ES-I3 (cell line): ENCODE data around the gene SLC6A12.

ENCODE experiments used
- H3K36me3 ChIP-seq: 2 replicates; pipeline ENCODE4 v1.6.1; 2013; ENCODE audit warnings: mild to moderate bottlenecking, low read length, control low read depth, moderate library complexity; ENCODE audit not compliant: insufficient read depth
- H3K4me1 ChIP-seq: 2 replicates; pipeline ENCODE4 v1.6.1; 2013; ENCODE audit warnings: mild to moderate bottlenecking, control low read depth, low read length; ENCODE audit not compliant: insufficient read depth
- H3K9ac ChIP-seq: 2 replicates; pipeline ENCODE4 v1.6.1; 2013; ENCODE audit warnings: low read depth, mild to moderate bottlenecking, low read length, moderate library complexity
- H3K9me3 ChIP-seq: 2 replicates; pipeline ENCODE4 v1.6.1; 2013; ENCODE audit warnings: mild to moderate bottlenecking, low read length, moderate library complexity; ENCODE audit not compliant: control insufficient read depth, insufficient read depth

The SLC6A12 gene

GRCh38 chr12:214003-214741 lies at the start of gene SLC6A12:
TSS of gene SLC6A12 (minus strand) at chr12:214157. CDS start at chr12:209986, 4,171 bp downstream.
- H3K9ac ChIP-seq = no peak within 1 kb of the TSS
- no peaks in the 10 kb centered on the region for H3K9me3 ChIP-seq
- peaks cover 16% of the 10 kb centered on the region; the same call in 1 of the 2 replicates for H3K4me1 ChIP-seq
- H3K36me3 ChIP-seq = no peaks in the 10 kb centered on the region

DNA sequence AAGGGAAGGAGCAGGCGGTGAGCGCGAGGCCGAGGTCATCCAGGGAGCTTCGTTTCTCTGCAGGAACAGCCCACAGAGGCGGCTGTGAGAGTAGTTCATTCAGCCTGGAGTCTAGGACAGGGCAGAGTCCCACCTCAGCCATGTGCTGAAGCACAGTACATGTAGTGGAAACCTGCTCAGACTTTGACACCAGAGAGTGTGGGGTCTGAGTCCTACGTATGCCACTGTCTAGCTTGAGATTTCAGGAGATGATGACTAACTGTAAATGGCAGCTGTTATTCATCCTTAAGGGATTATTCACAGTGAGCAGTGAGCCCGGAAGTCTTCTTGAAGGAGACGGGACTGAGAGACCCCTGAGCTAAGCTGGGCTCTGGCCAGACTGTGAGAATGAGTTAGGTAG lies 49.6 kb upstream of the SLC6A12 start:
- no peaks in the 10 kb centered on the region; the same call in none of the 2 replicates for H3K4me1 ChIP-seq
- H3K36me3 ChIP-seq = no peaks in the 10 kb centered on the region
- no peaks in the 10 kb centered on the region for H3K9me3 ChIP-seq
- H3K9ac ChIP-seq = no peak overlapping the region

GRCh38 chr12:262817-263216 lies 48.9 kb upstream of the SLC6A12 start, which contains the start of gene SLC6A13:
TSS of gene SLC6A13 (minus strand) at chr12:262836. CDS start at chr12:260052, 2,784 bp downstream.
- Histone ChIP-seq H3K4me1 (no peaks in the 10 kb centered on the region; the same call in none of the 2 replicates), H3K9ac (no peak within 1 kb of the TSS), H3K9me3 (no peaks in the 10 kb centered on the region), H3K36me3 (no peaks in the 10 kb centered on the region)

DNA sequence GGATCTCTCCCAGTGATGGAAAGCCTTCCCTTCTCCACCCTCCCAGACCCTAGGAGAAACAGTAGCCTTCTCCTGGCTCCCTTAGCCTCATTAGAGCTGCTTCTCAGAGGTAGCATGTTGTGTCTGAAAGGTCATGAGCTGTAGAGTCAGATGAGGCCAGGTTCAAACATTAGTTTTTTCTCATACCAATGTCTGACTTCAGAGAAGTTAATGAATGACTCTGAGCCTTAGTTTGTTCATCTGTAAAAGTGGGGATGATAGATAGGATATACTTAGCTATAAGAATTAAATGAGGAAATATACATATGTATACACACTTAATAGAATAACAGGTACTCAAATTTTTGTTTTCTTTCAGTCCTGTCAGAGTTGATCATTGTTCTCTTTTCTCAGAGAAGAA lies 48.2 kb upstream of the SLC6A12 start:
- H3K4me1 ChIP-seq = no peaks in the 10 kb centered on the region; the same call in none of the 2 replicates
- no peak overlapping the region for H3K9ac ChIP-seq
- no peaks in the 10 kb centered on the region for H3K9me3 ChIP-seq
- H3K36me3 ChIP-seq = no peaks in the 10 kb centered on the region

- H3K4me1 ChIP-seq = no peaks in the 10 kb centered on the region; the same call in none of the 2 replicates
- H3K9ac ChIP-seq = no peak overlapping the region
- no peaks in the 10 kb centered on the region for H3K9me3 ChIP-seq
- H3K36me3 ChIP-seq = no peaks in the 10 kb centered on the region
Measured at GRCh38 chr12:257521-258321, 43.8 kb upstream of the SLC6A12 start.

DNA sequence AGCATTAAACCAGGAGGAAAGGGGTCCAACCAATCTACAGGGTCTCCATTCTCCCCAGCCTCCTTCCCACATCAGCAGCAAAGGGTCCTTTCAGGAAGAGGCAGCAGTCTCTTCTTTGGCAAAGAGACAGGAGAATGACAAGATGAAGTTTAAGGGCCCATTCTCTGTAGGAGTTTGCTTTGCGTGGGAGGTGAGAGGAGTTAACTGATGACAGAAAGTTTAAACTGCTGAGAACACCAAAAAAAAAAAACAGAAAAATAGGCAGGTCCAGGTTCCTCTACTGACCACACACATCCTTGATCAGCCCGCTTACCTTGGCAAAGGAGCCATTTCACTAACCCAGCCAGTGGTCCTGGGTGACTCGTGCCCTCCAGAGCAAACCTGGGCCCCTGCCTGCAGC lies 43.0 kb upstream of the SLC6A12 start:
- H3K9ac ChIP-seq = no peak overlapping the region
- H3K4me1 ChIP-seq = no peaks in the 10 kb centered on the region
- H3K9me3 ChIP-seq = no peaks in the 10 kb centered on the region
- no peaks in the 10 kb centered on the region for H3K36me3 ChIP-seq

DNA sequence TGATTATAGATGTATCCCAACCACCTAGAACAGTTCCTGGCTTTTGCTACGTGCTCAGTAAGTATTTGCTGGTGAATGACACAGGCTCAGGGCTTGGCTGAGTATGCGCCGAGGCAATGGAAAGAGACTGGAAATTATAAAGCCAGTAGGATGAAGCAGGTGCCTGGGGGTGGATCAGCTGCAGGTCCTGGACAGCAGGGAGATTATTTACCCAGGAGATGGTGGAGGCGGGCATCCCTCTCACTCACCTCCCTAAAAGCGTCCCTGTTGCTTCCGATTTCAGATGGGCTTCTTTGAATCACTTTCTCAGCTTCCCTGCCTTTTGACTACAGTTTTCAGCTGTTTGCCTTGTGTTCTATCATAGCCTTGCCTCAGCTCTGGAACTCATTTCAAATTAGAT lies 42.3 kb upstream of the SLC6A12 start:
- H3K4me1 ChIP-seq = no peaks in the 10 kb centered on the region
- H3K36me3 ChIP-seq = no peaks in the 10 kb centered on the region
- H3K9me3 ChIP-seq = no peaks in the 10 kb centered on the region
- no peak overlapping the region for H3K9ac ChIP-seq

DNA sequence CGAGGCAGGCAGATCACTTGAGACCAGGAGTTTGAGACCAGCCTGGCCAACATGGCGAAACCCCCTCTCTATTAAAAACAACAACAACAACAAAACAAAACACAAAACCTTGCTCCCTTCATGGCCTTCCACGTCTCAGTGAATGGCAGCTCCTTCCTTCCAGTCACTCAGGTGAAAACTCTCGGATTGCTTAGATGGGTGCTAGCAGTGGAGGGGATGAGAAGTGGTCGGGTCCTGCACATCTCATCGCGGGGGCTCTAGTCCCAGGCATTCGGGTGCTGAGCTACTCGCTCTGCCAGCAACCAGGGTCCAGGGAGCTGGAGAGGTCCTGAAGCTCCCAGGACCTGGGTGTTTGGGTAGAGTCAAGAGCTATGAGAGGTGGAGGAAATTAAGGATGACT lies 41.0 kb upstream of the SLC6A12 start:
- no peaks in the 10 kb centered on the region for H3K4me1 ChIP-seq
- no peaks in the 10 kb centered on the region for H3K9me3 ChIP-seq
- no peaks in the 10 kb centered on the region for H3K36me3 ChIP-seq
- H3K9ac ChIP-seq = no peak overlapping the region

GRCh38 chr12:254039-254438 lies 40.1 kb upstream of the SLC6A12 start:
- H3K9me3 ChIP-seq = no peaks in the 10 kb centered on the region
- no peaks in the 10 kb centered on the region for H3K4me1 ChIP-seq
- no peaks in the 10 kb centered on the region for H3K36me3 ChIP-seq
- H3K9ac ChIP-seq = no peak overlapping the region

DNA sequence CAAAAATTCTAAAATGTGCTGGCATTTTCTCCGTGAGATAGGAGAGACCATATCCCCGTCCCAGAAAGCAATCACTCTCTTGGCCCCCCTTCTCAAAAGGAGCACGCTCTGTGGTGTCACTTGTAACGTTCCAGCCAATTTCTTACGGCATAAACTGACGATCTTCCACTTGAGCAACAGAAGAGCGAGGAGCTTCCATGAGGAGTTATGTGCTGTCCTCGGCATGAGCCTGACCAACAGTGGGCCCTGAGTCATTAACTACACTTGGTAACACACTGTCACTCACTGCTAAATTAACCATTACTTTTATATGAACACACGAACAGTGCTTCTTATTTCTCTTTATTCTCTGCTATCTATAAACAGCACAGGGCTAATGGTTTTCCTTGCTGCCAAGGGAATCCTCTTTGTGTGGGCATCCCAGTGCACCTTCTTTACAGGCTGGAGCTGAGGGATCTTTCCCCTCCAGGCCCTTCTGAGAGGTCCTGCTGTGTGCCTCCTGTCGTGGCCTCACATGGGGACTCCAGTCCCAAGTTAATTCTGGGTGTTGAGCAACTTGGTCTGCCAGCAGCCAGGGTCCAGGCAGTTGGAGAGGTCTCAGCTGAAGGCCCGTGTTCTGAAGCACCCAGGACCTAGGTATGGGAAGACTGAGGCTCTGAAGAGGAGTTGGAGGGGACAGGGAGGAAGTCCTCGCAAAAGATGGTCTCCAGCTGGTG lies 39.3 kb upstream of the SLC6A12 start:
- H3K36me3 ChIP-seq = no peaks in the 10 kb centered on the region
- H3K9ac ChIP-seq = no peak overlapping the region

GRCh38 chr12:252636-253035 lies 38.7 kb upstream of the SLC6A12 start:
- H3K9me3 ChIP-seq = no peaks in the 10 kb centered on the region
- no peaks in the 10 kb centered on the region for H3K36me3 ChIP-seq
- no peak overlapping the region for H3K9ac ChIP-seq
- no peaks in the 10 kb centered on the region for H3K4me1 ChIP-seq

More for the DNA sequence above, 39.3 kb upstream of the SLC6A12 start:
- no peaks in the 10 kb centered on the region for H3K4me1 ChIP-seq
- H3K9me3 ChIP-seq = no peaks in the 10 kb centered on the region

- H3K9me3 ChIP-seq = peaks cover 9% of the 10 kb centered on the region
- no peaks in the 10 kb centered on the region for H3K4me1 ChIP-seq
- H3K9ac ChIP-seq = no peak overlapping the region
- no peaks in the 10 kb centered on the region for H3K36me3 ChIP-seq
Measured at GRCh38 chr12:247271-247670, 33.3 kb upstream of the SLC6A12 start.

GRCh38 chr12:243381-243780 lies 29.4 kb upstream of the SLC6A12 start:
- Histone ChIP-seq H3K4me1 (no peaks in the 10 kb centered on the region), H3K9ac (no peak overlapping the region), H3K36me3 (no peaks in the 10 kb centered on the region), H3K9me3 (peaks cover 9% of the 10 kb centered on the region)

DNA sequence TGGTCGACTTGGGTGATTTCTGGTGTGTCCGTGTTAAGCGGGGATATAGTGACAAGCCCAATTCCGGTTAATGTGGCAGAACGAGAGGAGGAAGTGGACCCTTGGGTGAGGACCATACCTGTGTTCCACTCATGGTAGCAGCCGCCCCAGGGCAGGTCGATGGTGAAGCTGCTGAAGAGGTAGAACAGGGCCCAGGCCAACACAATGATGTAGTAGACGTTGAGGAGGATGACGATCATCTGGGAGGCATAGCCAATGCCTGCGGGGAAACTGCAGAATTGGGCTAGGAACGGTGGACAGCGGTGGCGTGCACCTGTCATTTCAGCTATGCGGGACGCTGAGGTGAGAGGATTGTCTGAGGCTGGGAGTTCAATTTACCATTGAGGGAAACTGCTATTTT lies 28.5 kb upstream of the SLC6A12 start:
- Histone ChIP-seq H3K9me3 (peaks cover 9% of the 10 kb centered on the region), H3K9ac (no peak overlapping the region), H3K4me1 (no peaks in the 10 kb centered on the region), H3K36me3 (no peaks in the 10 kb centered on the region)
